AG09309 (cell line): ENCODE measurements around the gene PPFIA1.
"Not testable (repeated sequence)": the region's sequence is repeated elsewhere in the genome, so short reads cannot be mapped to it uniquely, and the experiment has no call there.

ENCODE experiments used
- DNase-seq: peaks from one replicate; pipeline ENCODE4 v3.0.0-alpha.2; 2010; ENCODE audit warnings: low read depth
- H3K4me3 ChIP-seq: 2 replicates; pipeline ENCODE4 v1.5.1; 2011; ENCODE audit warnings: mild to moderate bottlenecking, low read depth, low read length, moderate library complexity; ENCODE audit not compliant: control insufficient read depth
- CTCF ChIP-seq: IDR thresholded peaks from 2 replicates; pipeline ENCODE4 v1.5.1; 2011; ENCODE audit warnings: mild to moderate bottlenecking, low read depth, low read length, inconsistent platforms; ENCODE audit not compliant: insufficient read depth, control insufficient read depth; ENCODE audit errors: missing control alignments

Gene PPFIA1

GRCh38 chr11:70327717-70328116 is 57.2 kb downstream of the PPFIA1 start:
- no peak overlapping the region for H3K4me3 ChIP-seq
- no peak for TF ChIP-seq CTCF
- no peak for DNase-seq

GRCh38 chr11:70328556-70328955 is 58.1 kb downstream of the PPFIA1 start:
- DNase-seq: no peak
- no peak overlapping the region for H3K4me3 ChIP-seq
- no peak for TF ChIP-seq CTCF

GRCh38 chr11:70331320-70331843 is 60.9 kb downstream of the PPFIA1 start:
- not testable (repeated sequence) for H3K4me3 ChIP-seq, DNase-seq

- TF ChIP-seq CTCF: no peak
- DNase-seq: no peak
- H3K4me3 ChIP-seq: no peak overlapping the region
Observed at GRCh38 chr11:70331901-70332300, 61.4 kb downstream of the PPFIA1 start.

GRCh38 chr11:70332567-70332966 is 62.1 kb downstream of the PPFIA1 start:
- TF ChIP-seq CTCF: no peak
- no peak for DNase-seq
- H3K4me3 ChIP-seq: no peak overlapping the region

- DNase-seq: no peak
- TF ChIP-seq CTCF: no peak
- H3K4me3 ChIP-seq: no peak overlapping the region
Observed at GRCh38 chr11:70333261-70333660, 62.8 kb downstream of the PPFIA1 start.

- DNase-seq: no peak
- TF ChIP-seq CTCF: no peak
- H3K4me3 ChIP-seq: no peak overlapping the region
Observed at GRCh38 chr11:70334351-70334995, 64.0 kb downstream of the PPFIA1 start.
